ENCODE results near the gene APOH.

- TF ChIP-seq, protein P1, sequence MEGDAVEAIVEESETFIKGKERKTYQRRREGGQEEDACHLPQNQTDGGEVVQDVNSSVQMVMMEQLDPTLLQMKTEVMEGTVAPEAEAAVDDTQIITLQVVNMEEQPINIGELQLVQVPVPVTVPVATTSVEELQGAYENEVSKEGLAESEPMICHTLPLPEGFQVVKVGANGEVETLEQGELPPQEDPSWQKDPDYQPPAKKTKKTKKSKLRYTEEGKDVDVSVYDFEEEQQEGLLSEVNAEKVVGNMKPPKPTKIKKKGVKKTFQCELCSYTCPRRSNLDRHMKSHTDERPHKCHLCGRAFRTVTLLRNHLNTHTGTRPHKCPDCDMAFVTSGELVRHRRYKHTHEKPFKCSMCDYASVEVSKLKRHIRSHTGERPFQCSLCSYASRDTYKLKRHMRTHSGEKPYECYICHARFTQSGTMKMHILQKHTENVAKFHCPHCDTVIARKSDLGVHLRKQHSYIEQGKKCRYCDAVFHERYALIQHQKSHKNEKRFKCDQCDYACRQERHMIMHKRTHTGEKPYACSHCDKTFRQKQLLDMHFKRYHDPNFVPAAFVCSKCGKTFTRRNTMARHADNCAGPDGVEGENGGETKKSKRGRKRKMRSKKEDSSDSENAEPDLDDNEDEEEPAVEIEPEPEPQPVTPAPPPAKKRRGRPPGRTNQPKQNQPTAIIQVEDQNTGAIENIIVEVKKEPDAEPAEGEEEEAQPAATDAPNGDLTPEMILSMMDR (IDR thresholded peaks at IDR 0.05) = no peak
- TF ChIP-seq POLR2A (IDR thresholded peaks at IDR 0.05) = no peak
These were observed 35.5 kb upstream of the APOH start for GRCh38 chr17:66264696-66265095.
